Endothelial cell of umbilical vein (primary cell): ENCODE results near the gene EGR1. TPM values are rescaled to one million over a fixed set of nuclear protein-coding genes. Genes with fewer than 3 reads are reported as not detected.

Source experiments
- BruUV-seq: library from RNA; stranded (reverse); fragments of 400-500 nt; replicated peaks from 2 replicates; lab custom pipeline; 2021; lab: Mats Ljungman, UMichigan
- CTCF ChIA-PET: fragments of 300-600, 350-600 bp; sonication (Branson Sonifier 250); formaldehyde crosslinking; loops from one replicate; lab custom pipeline; 2021; ENCODE audit warnings: antibody characterized with exemption, inconsistent platforms; lab: Charles Lee
- POLR2A ChIA-PET: fragments of 300-600, 350-600 bp; sonication (Branson Sonifier 250); formaldehyde crosslinking; loops from one replicate; lab custom pipeline; 2021; ENCODE audit warnings: antibody characterized with exemption, inconsistent platforms; lab: Charles Lee
- DNase-seq: peaks from one replicate; pipeline ENCODE4 v3.0.0-alpha.2; 2011; ENCODE audit warnings: low read depth, low spot score
- FAIRE-seq: peaks from 2 replicates; lab custom pipeline; 2011; peaks lifted over from hg19 to GRCh38; lab: Jason Lieb, UNC
- H2AFZ ChIP-seq: 2 replicates; pipeline ENCODE4 v1.6.0; 2012; ENCODE audit warnings: low read depth, low read length, control low read depth, inconsistent platforms
- H3K27ac ChIP-seq: 2 replicates; pipeline ENCODE4 v1.5.1; 2011; ENCODE audit warnings: low read depth, mild to moderate bottlenecking, control low read depth, low read length, moderate library complexity; ENCODE audit not compliant: insufficient read depth
- H3K27me3 ChIP-seq, 2 experiments: 2 replicates each; pipeline versions ENCODE4 v1.6.0 to v1.6.1; 2011; ENCODE audit warnings: low read length in 2 of 2, mixed read lengths in 1 of 2; ENCODE audit not compliant: control insufficient read depth in 2 of 2, insufficient read depth in 2 of 2
- H3K36me3 ChIP-seq, 2 experiments: 2 replicates in 1 of 2; 3 replicates in 1 of 2; pipeline ENCODE4 v1.5.1; 2011; ENCODE audit warnings: low read length in 2 of 2, mild to moderate bottlenecking in 1 of 2, moderate library complexity in 1 of 2; ENCODE audit not compliant: control insufficient read depth in 2 of 2, insufficient read depth in 2 of 2; ENCODE audit errors: extremely low read depth in 1 of 2
- H3K4me1 ChIP-seq: 3 replicates; pipeline ENCODE4 v1.5.1; 2011; ENCODE audit warnings: mild to moderate bottlenecking, low read length; ENCODE audit not compliant: control insufficient read depth, insufficient read depth; ENCODE audit errors: extremely low read depth
- H3K4me2 ChIP-seq: 2 replicates; pipeline ENCODE4 v1.6.1; 2011; ENCODE audit warnings: low read length, control low read depth, mixed read lengths; ENCODE audit not compliant: insufficient read depth
- H3K4me3 ChIP-seq, 3 experiments: fragments of 200-600 bp in 1 of 3; sonication (generic), shearing (Covaris generic) in 1 of 3; replicated peaks in 1 of 3; 2 replicates each; pipeline ENCODE4 v1.5.1; 2011 to 2016; ENCODE audit warnings: control low read depth in 3 of 3, low read length in 3 of 3, mild to moderate bottlenecking in 2 of 3, inconsistent platforms in 1 of 3, low read depth in 1 of 3, moderate library complexity in 1 of 3; ENCODE audit not compliant: insufficient read depth in 1 of 3
- H3K79me2 ChIP-seq: 2 replicates; pipeline ENCODE4 v1.6.0; 2012; ENCODE audit warnings: low read length, inconsistent platforms; ENCODE audit not compliant: control insufficient read depth, insufficient read depth
- H3K9ac ChIP-seq: replicated peaks from 2 replicates; pipeline ENCODE3; 2011; ENCODE audit warnings: low read length, control low read depth; ENCODE audit not compliant: insufficient read depth; ENCODE audit errors: extremely low read depth
- H3K9me1 ChIP-seq: replicated peaks from 3 replicates; pipeline ENCODE4 v1.6.0; 2011; ENCODE audit warnings: mild to moderate bottlenecking, low read length; ENCODE audit not compliant: control insufficient read depth, insufficient read depth; ENCODE audit errors: extremely low read depth
- H3K9me3 ChIP-seq: replicated peaks from 2 replicates; pipeline ENCODE4 v1.5.1; 2012; ENCODE audit warnings: low read length, inconsistent platforms; ENCODE audit not compliant: control insufficient read depth, insufficient read depth
- H4K20me1 ChIP-seq: replicated peaks from 2 replicates; pipeline ENCODE3; 2011; ENCODE audit warnings: mild to moderate bottlenecking, low read length; ENCODE audit not compliant: control insufficient read depth, insufficient read depth; ENCODE audit errors: extremely low read depth
- CTCF ChIP-seq, 2 donors: IDR thresholded peaks; 1 replicate in 1 of 2; 2 replicates in 1 of 2; pipeline ENCODE4 v1.5.1; 2011; ENCODE audit warnings: low read length in 2 of 2, mild to moderate bottlenecking in 2 of 2, moderate library complexity in 2 of 2, control low read depth in 1 of 2, inconsistent platforms in 1 of 2, low read depth in 1 of 2; ENCODE audit not compliant: insufficient read depth in 1 of 2; ENCODE audit errors: extremely low read depth in 1 of 2
- EZH2 ChIP-seq: IDR thresholded peaks from 2 replicates; pipeline ENCODE4 v1.6.1; 2012; ENCODE audit warnings: borderline replicate concordance, low read depth, mild to moderate bottlenecking, moderate library complexity, low read length, inconsistent platforms; ENCODE audit not compliant: severe bottlenecking
- FOS ChIP-seq: IDR thresholded peaks from 2 replicates; pipeline ENCODE4 v1.6.1; 2011; ENCODE audit warnings: mild to moderate bottlenecking, low read length, moderate library complexity, borderline replicate concordance; ENCODE audit not compliant: insufficient read depth
- JUN ChIP-seq: IDR thresholded peaks from 2 replicates; pipeline ENCODE4 v1.6.1; 2011; ENCODE audit warnings: borderline replicate concordance, low read depth; ENCODE audit not compliant: insufficient read length, insufficient read depth
- MAX ChIP-seq: IDR thresholded peaks from 2 replicates; pipeline ENCODE4 v1.6.1; 2011; ENCODE audit not compliant: insufficient read depth, insufficient read length
- POLR2AphosphoS5 ChIP-seq: IDR thresholded peaks from 2 replicates; pipeline ENCODE4 v1.6.1; 2012; ENCODE audit warnings: low read depth, mild to moderate bottlenecking, control low read depth, low read length, moderate library complexity; ENCODE audit not compliant: insufficient read depth
- dilution Hi-C: fragments of 300-500 bp; cut with MboI; formaldehyde crosslinking; loops from one replicate; pipeline ENCODE4 v1.15.0; 2019; ENCODE audit warnings: low sequenced_read_pairs; ENCODE audit not compliant: extremely low pct_ligation_motif_present
- intact Hi-C: fragments of 100-400 bp; cut with micrococcal nuclease; formaldehyde crosslinking; loops from one replicate; pipeline ENCODE4 v1.10.0; 2022
- polyA plus RNA-seq, 4 experiments: library from polyadenylated mRNA; depleted of rRNA in 3 of 4; stranded (reverse) in 3 of 4; unstranded in 1 of 4; fragments of >200 nt; gene quantifications; 2 replicates each; pipeline versions ENCODE4 v1.2.1 to v1.2.3, GENCODE V29; 2011 to 2012; ENCODE audit warnings: missing spikeins in 1 of 4
- total RNA-seq: library from RNA; stranded (reverse); gene quantifications from 2 replicates; pipeline ENCODE4 v1.2.3, GENCODE V29; 2021

The EGR1 gene
- total and polyA plus RNA-seq, 2 donors (not counting 3 experiments of a cell fraction or from before 2014, with no cell fraction given), result 5.5 to 6.5 TPM

- intact Hi-C loops, result no loop called here
- POLR2A ChIA-PET, result no interaction called here
- Histone ChIP-seq H4K20me1 (no peaks in the 10 kb centered on the region), H3K4me3 (no peak overlapping the region), H2AFZ (no peak overlapping the region), H3K4me1 (no peaks in the 10 kb centered on the region), H3K9me1 (no peaks in the 10 kb centered on the region), H3K27ac (no peak overlapping the region), H3K27me3 (no peaks in the 10 kb centered on the region), H3K36me3 (peaks cover 22 to 27% of the 10 kb centered on the region in 2 experiments), H3K9me3 (no peaks in the 10 kb centered on the region), H3K4me2 (no peak overlapping the region), H3K79me2 (no peaks in the 10 kb centered on the region), H3K9ac (no peak overlapping the region)
- FAIRE-seq (no peak), DNase-seq (no peak)
- dilution Hi-C loops, result no loop called here
- TF ChIP-seq JUN (no peak), MAX (no peak), CTCF (IDR thresholded peaks at IDR 0.05; ENCODE audit: extremely low read depth in 1 of 2, insufficient read depth in 1 of 2, low read depth in 1 of 2, low read length in 2 of 2) (no peak), EZH2 (no peak), POLR2AphosphoS5 (no peak), FOS (no peak)
- CTCF ChIA-PET, result no interaction called here
- no TSS peak for BruUV-seq
Observed at GRCh38 chr5:138418444-138418843, 46.8 kb upstream of the EGR1 start.
